ENCODE data around the gene ERH. TPM values are rescaled to one million over a fixed set of nuclear protein-coding genes. Genes with fewer than 3 reads are reported as not detected.

Gene ERH
- total and polyA plus RNA-seq, 4 experiments from 2014 or later, result 44.6 to 135 (median 90.6) TPM

- Mint-ChIP-seq H3K9me3 (peaks cover 0 to 2% (median 0%) of the 10 kb centered on the region in 8 donors), H3K4me3 (no peak overlapping the region), H3K4me1 (peaks cover 6 to 16% (median 11%) of the 10 kb centered on the region in 4 donors), H3K27ac (peak overlapping the region in 1 of 7 donors; percentile 57), H3K27me3 (peaks cover 3 to 8% of the 10 kb centered on the region in 2 donors), H3K36me3 (no peaks in the 10 kb centered on the region)
- Histone ChIP-seq H3K27me3 (ENCODE audit: insufficient read depth, low read length) (no peaks in the 10 kb centered on the region), H3K27ac (ENCODE audit: low read depth, low read length) (no peak overlapping the region), H3K4me3 (ENCODE audit: low read length in 2 of 2) (no peak overlapping the region), H3K4me1 (ENCODE audit: insufficient read depth, low read length) (peaks cover 19% of the 10 kb centered on the region), H3K36me3 (ENCODE audit: insufficient read depth, low read length) (no peaks in the 10 kb centered on the region), H3K9me3 (ENCODE audit: control insufficient read depth in 1 of 2, low read length in 2 of 2) (no peaks in the 10 kb centered on the region)
- ChIA-PET CTCF (ENCODE audit: partially characterized antibody) (no interaction called here), POLR2A (ENCODE audit: partially characterized antibody) (no interaction called here)
- no peak for DNase-seq
- intact Hi-C loops (cut with micrococcal nuclease), result no loop called here
Observed at GRCh38 chr14:69351911-69352310, 46.2 kb downstream of the ERH start.

DNA sequence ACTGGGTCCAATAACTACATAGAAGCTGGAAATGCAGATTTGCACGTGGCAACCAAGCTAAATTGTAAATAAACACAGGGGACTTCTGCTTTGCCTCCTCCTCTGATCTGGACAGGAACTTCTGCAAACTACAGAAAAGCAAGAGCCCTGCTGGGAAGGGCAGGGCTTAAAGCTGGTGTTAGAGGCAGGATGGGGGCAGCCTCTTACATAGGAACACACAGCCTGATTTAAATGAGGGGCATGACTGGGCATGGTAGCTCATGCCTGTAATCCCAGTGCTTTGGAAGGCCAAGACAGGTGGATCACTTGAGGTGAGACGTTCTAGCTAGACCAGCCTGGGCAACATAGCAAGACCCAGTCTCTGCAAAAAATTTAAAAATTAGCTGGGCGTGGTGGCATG lies 46.7 kb downstream of the ERH start:
- Histone ChIP-seq H3K9me3 (ENCODE audit: control insufficient read depth in 1 of 2, low read length in 2 of 2) (no peaks in the 10 kb centered on the region), H3K36me3 (ENCODE audit: insufficient read depth, low read length) (no peaks in the 10 kb centered on the region), H3K27me3 (ENCODE audit: insufficient read depth, low read length) (no peaks in the 10 kb centered on the region), H3K27ac (ENCODE audit: low read depth, low read length) (no peak overlapping the region), H3K4me3 (ENCODE audit: low read length in 2 of 2) (no peak overlapping the region), H3K4me1 (ENCODE audit: insufficient read depth, low read length) (peaks cover 19% of the 10 kb centered on the region)
- Mint-ChIP-seq H3K9me3 (peaks cover 0 to 2% (median 0%) of the 10 kb centered on the region in 8 donors), H3K27ac (peak overlapping the region in 1 of 7 donors; percentile 22), H3K4me3 (no peak overlapping the region), H3K36me3 (no peaks in the 10 kb centered on the region), H3K4me1 (peaks cover 6 to 16% (median 11%) of the 10 kb centered on the region in 4 donors), H3K27me3 (peaks cover 3 to 8% of the 10 kb centered on the region in 2 donors)
- POLR2A ChIA-PET (ENCODE audit: partially characterized antibody), result no interaction called here
- DNase-seq, result no peak
- intact Hi-C loops (cut with micrococcal nuclease), result no loop called here
- CTCF ChIA-PET (ENCODE audit: partially characterized antibody), result no interaction called here

DNA sequence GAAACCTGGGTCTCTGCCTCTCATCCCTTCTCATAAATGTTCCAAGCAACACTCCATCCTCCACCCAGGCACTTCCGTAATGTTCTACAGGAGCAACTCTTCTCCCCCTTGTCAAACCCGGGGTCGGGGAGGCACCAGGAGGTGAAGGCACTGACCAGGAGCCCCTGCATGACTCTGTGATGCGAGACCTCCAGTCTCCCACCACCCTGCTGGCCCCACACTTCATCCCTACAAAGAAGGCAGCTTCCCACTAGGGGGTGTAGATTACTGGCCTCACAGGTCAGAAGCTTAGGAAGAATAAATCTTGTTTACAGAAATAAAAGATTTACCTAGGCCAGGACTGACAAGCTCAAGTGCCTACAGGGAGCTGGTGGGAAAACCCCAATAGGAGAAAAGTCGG lies 47.2 kb downstream of the ERH start:
- H3K27me3 ChIP-seq (ENCODE audit: insufficient read depth, low read length), result no peaks in the 10 kb centered on the region
- H3K36me3 ChIP-seq (ENCODE audit: insufficient read depth, low read length), result no peaks in the 10 kb centered on the region
- peaks cover 19% of the 10 kb centered on the region for H3K4me1 ChIP-seq (ENCODE audit: insufficient read depth, low read length)
- no peak overlapping the region for H3K4me3 Mint-ChIP-seq
- peaks cover 3 to 8% of the 10 kb centered on the region in 2 donors for H3K27me3 Mint-ChIP-seq
- no peak for DNase-seq
- no peaks in the 10 kb centered on the region for H3K9me3 ChIP-seq (ENCODE audit: control insufficient read depth in 1 of 2, low read length in 2 of 2)
- ChIA-PET POLR2A (ENCODE audit: partially characterized antibody) (no interaction called here), CTCF (ENCODE audit: partially characterized antibody) (no interaction called here)
- intact Hi-C loops (cut with micrococcal nuclease), result no loop called here
- H3K27ac ChIP-seq (ENCODE audit: low read depth, low read length), result no peak overlapping the region
- H3K4me1 Mint-ChIP-seq, result peaks cover 6 to 16% (median 11%) of the 10 kb centered on the region in 4 donors
- H3K9me3 Mint-ChIP-seq, result peaks cover 0 to 2% (median 0%) of the 10 kb centered on the region in 8 donors
- peak overlapping the region in 1 of 7 donors; percentile 37 for H3K27ac Mint-ChIP-seq
- no peak overlapping the region for H3K4me3 ChIP-seq (ENCODE audit: low read length in 2 of 2)
- H3K36me3 Mint-ChIP-seq, result no peaks in the 10 kb centered on the region

DNA sequence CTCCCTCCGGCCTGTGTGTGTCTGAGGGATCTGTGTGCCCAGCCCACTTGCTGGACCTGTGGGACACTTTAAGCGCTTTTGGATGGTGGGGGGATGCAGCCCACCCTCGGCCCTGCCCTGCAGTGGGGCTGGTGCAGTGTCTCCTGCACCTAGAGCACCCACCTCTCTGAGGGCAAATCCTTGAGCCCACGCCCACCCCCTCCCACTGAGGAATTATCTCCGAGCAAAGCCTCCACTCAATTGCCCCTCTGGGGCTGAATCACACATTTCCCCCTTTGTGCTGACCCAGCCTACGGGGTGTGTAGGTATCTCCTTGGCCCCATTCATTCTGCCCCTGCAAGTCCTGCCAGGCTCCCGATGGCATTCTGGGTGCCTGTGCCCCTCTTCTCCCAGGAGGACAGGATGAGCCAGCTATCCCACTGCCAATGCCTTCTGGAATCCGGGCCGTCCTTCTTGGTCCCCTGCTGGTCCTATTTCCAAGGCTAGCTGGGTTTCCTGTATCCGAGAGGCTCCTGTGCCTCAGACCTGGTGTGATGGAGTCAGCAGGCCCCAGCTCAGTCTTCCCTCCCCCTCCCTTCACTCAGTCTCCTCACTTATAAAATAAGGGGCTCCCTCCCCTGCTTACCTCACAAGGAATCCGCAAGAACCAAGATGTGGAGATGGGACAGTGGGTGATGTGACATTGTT lies 48.9 kb downstream of the ERH start:
- Mint-ChIP-seq H3K9me3 (peaks cover 0 to 2% (median 0%) of the 10 kb centered on the region in 8 donors), H3K27ac (no peak overlapping the region), H3K27me3 (peaks cover 3 to 9% of the 10 kb centered on the region in 2 donors), H3K36me3 (no peaks in the 10 kb centered on the region), H3K4me3 (no peak overlapping the region), H3K4me1 (peaks cover 1 to 3% (median 2%) of the 10 kb centered on the region in 4 donors)
- CTCF ChIA-PET (ENCODE audit: partially characterized antibody), result no interaction called here
- H3K9me3 ChIP-seq (ENCODE audit: control insufficient read depth in 1 of 2, low read length in 2 of 2), result no peaks in the 10 kb centered on the region
- H3K36me3 ChIP-seq (ENCODE audit: insufficient read depth, low read length), result no peaks in the 10 kb centered on the region
- H3K27me3 ChIP-seq (ENCODE audit: insufficient read depth, low read length), result no peaks in the 10 kb centered on the region
- H3K4me1 ChIP-seq (ENCODE audit: insufficient read depth, low read length), result peaks cover 6% of the 10 kb centered on the region
- no peak overlapping the region for H3K27ac ChIP-seq (ENCODE audit: low read depth, low read length)
- POLR2A ChIA-PET (ENCODE audit: partially characterized antibody), result no interaction called here
- no peak overlapping the region for H3K4me3 ChIP-seq (ENCODE audit: low read length in 2 of 2)
- DNase-seq, result no peak
- intact Hi-C loops (cut with micrococcal nuclease), result no loop called here

DNA sequence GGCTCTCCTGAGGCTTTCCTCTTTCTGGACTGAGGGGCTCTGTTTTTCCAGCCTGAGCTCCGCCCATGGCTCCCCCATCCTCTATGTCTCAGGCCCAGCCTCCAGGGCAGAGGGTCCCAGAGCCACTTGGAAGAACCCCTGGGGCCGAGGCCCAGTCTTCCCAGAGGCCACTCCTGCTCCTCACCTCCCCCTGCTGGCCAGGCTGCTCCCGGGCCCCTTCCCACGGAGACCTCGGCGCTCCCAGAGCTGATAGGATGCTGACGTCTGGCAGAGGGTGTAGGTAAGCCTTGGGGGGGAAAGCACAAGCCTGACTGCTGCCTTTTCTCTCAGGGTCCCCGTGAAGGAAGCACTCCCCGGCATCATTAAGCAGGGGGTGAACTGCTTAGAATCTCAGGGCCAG lies 51.4 kb downstream of the ERH start:
- POLR2A ChIA-PET (ENCODE audit: partially characterized antibody), result no interaction called here
- H3K27me3 Mint-ChIP-seq, result peaks cover 4 to 14% of the 10 kb centered on the region in 2 donors
- no peak overlapping the region for H3K27ac ChIP-seq (ENCODE audit: low read depth, low read length)
- peaks cover 0 to 2% (median 0%) of the 10 kb centered on the region in 8 donors for H3K9me3 Mint-ChIP-seq
- intact Hi-C loops (cut with micrococcal nuclease), result no loop called here
- no peaks in the 10 kb centered on the region for H3K27me3 ChIP-seq (ENCODE audit: insufficient read depth, low read length)
- no peaks in the 10 kb centered on the region for H3K36me3 ChIP-seq (ENCODE audit: insufficient read depth, low read length)
- no peak overlapping the region for H3K4me3 Mint-ChIP-seq
- H3K36me3 Mint-ChIP-seq, result no peaks in the 10 kb centered on the region
- CTCF ChIA-PET (ENCODE audit: partially characterized antibody), result no interaction called here
- no peak for DNase-seq
- H3K27ac Mint-ChIP-seq, result no peak overlapping the region
- no peaks in the 10 kb centered on the region for H3K4me1 ChIP-seq (ENCODE audit: insufficient read depth, low read length)
- no peaks in the 10 kb centered on the region for H3K4me1 Mint-ChIP-seq
- no peak overlapping the region for H3K4me3 ChIP-seq (ENCODE audit: low read length in 2 of 2)
- no peaks in the 10 kb centered on the region for H3K9me3 ChIP-seq (ENCODE audit: control insufficient read depth in 1 of 2, low read length in 2 of 2)

DNA sequence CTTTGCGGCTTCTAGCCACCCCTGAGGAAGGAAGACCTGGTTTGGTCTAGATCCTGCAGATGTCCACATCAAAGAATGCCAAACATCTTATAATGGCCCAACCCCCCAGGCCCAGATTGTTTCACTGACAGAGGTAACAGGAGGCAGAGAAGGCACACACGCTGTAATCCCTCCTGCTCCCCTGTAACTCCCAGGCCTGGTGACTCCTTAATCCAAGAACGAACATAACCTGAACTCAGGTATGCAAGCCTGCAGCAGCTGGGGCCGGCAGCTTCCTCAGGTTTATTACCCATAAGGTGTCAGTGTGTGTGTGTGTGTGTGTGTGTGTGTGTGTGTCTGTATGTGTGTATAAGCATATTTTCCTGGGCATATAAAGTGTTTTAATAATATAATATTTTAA lies 52.7 kb downstream of the ERH start:
- Mint-ChIP-seq H3K27ac (no peak overlapping the region), H3K27me3 (peaks cover 5 to 16% of the 10 kb centered on the region in 2 donors), H3K4me1 (no peaks in the 10 kb centered on the region), H3K9me3 (peaks cover 0 to 2% (median 0%) of the 10 kb centered on the region in 8 donors), H3K4me3 (no peak overlapping the region), H3K36me3 (no peaks in the 10 kb centered on the region)
- Histone ChIP-seq H3K27ac (ENCODE audit: low read depth, low read length) (no peak overlapping the region), H3K4me1 (ENCODE audit: insufficient read depth, low read length) (no peaks in the 10 kb centered on the region), H3K27me3 (ENCODE audit: insufficient read depth, low read length) (no peaks in the 10 kb centered on the region), H3K9me3 (ENCODE audit: control insufficient read depth in 1 of 2, low read length in 2 of 2) (no peaks in the 10 kb centered on the region), H3K36me3 (ENCODE audit: insufficient read depth, low read length) (no peaks in the 10 kb centered on the region), H3K4me3 (ENCODE audit: low read length in 2 of 2) (no peak overlapping the region)
- intact Hi-C loops (cut with micrococcal nuclease), result no loop called here
- no peak for DNase-seq
- POLR2A ChIA-PET (ENCODE audit: partially characterized antibody), result no interaction called here
- CTCF ChIA-PET (ENCODE audit: partially characterized antibody), result no interaction called here

DNA sequence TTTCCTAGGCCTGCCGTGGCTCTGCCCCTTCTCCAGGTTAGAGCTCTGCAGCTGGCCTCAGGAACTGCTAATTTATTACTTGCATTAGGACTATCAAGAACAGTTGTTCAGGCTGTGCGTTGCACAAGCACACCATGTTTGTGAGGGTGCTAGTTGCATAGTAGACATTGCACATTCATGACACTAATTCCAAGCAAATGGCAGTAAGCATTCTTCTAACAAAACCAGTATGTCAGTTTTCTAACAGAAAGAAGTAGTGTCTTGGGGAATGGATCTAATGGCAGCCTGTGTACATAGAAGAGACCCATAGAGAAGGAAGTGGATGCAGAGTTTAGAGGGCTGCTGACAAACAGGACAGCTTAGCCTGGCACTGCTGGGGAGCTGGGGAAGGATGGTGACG lies 53.9 kb downstream of the ERH start:
- POLR2A ChIA-PET (ENCODE audit: partially characterized antibody), result no interaction called here
- H3K4me3 Mint-ChIP-seq, result no peak overlapping the region
- CTCF ChIA-PET (ENCODE audit: partially characterized antibody), result no interaction called here
- no peaks in the 10 kb centered on the region for H3K27me3 ChIP-seq (ENCODE audit: insufficient read depth, low read length)
- H3K4me3 ChIP-seq (ENCODE audit: low read length in 2 of 2), result no peak overlapping the region
- H3K4me1 ChIP-seq (ENCODE audit: insufficient read depth, low read length), result no peaks in the 10 kb centered on the region
- peaks cover 0 to 2% (median 0%) of the 10 kb centered on the region in 8 donors for H3K9me3 Mint-ChIP-seq
- DNase-seq, result no peak
- peaks cover 2 to 15% of the 10 kb centered on the region in 2 donors for H3K27me3 Mint-ChIP-seq
- H3K36me3 Mint-ChIP-seq, result no peaks in the 10 kb centered on the region
- H3K4me1 Mint-ChIP-seq, result no peaks in the 10 kb centered on the region
- H3K36me3 ChIP-seq (ENCODE audit: insufficient read depth, low read length), result no peaks in the 10 kb centered on the region
- no peak overlapping the region for H3K27ac ChIP-seq (ENCODE audit: low read depth, low read length)
- intact Hi-C loops (cut with micrococcal nuclease), result no loop called here
- H3K27ac Mint-ChIP-seq, result no peak overlapping the region
- H3K9me3 ChIP-seq (ENCODE audit: control insufficient read depth in 1 of 2, low read length in 2 of 2), result no peaks in the 10 kb centered on the region
